LoVo (cell line): Measurements from ENCODE around the gene GPA33.

Experiments
- DNase-seq: peaks from one replicate; pipeline ENCODE4 v3.0.0-alpha.2; 2016; ENCODE audit warnings: low spot score

GPA33 gene

GRCh38 chr1:167117225-167117624 is 27.0 kb upstream of the GPA33 start:
- no peak for DNase-seq

GRCh38 chr1:167116174-167116573 is 26.0 kb upstream of the GPA33 start:
- no peak for DNase-seq

GRCh38 chr1:167115655-167116054 is 25.5 kb upstream of the GPA33 start:
- no peak for DNase-seq

DNA sequence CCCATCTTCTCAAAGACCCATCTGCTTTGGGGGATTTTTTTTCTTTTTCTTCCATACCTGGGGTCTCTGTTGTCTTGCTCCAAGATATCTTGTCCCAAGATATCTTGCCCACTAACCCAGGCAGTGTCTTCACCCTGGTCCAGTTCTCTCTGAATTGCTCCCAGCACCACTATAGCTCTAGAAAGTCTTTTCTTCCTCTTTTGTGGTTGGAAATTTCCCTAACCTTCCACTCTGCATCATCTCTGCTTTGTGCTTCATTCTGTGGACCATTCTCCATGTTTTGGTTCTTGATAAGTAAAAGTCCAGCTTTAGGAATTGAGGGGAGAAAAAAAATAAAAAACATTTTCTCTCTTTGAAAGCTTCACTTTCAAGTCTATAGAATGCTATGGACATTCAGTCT is 24.5 kb upstream of the GPA33 start:
- DNase-seq: no peak

- DNase-seq: no peak
These were observed 21.9 kb upstream of the GPA33 start for GRCh38 chr1:167111868-167112709.

DNA sequence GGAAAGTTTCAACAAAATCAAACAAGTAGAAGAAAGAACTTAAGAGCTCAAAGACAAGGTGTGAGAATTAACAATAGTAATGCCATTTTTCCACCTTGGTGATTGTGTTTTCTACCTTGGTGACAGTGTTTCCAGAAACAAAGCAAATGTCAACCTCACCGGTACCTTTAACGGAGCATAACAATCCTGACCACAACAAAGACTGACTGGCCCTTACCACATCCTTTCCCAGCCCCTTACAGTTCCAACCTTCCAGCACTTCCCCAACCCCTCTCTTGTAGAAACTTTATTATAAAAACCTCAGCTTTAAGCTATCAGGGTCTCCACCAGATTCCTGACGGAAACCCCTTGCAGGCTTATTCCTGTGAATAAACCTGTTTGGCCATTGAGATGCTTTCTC is 20.4 kb upstream of the GPA33 start:
- DNase-seq: no peak

- peak; percentile 46 for DNase-seq
These were observed 18.9 kb upstream of the GPA33 start for GRCh38 chr1:167109125-167109524.

GRCh38 chr1:167107456-167107855 is 17.3 kb upstream of the GPA33 start:
- no peak for DNase-seq

DNA sequence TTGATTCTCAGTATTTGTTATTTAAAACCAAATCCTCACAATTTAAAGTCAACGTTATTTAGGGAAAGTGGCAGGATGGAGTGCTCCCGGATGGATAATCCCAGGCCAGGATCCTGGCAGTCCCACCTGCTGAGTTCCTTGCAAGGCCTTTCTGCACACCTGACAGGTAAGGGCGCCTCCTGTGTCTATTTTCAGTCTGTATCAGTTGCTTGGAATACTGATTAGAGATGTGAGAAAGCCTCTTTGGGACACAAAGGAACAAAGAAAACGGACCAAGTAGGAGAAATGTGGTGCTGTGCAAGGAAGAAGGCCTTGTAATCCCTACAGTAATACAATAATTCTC is 15.9 kb upstream of the GPA33 start:
- DNase-seq: no peak

- no peak for DNase-seq
These were observed 15.3 kb upstream of the GPA33 start for GRCh38 chr1:167105271-167106118.

DNA sequence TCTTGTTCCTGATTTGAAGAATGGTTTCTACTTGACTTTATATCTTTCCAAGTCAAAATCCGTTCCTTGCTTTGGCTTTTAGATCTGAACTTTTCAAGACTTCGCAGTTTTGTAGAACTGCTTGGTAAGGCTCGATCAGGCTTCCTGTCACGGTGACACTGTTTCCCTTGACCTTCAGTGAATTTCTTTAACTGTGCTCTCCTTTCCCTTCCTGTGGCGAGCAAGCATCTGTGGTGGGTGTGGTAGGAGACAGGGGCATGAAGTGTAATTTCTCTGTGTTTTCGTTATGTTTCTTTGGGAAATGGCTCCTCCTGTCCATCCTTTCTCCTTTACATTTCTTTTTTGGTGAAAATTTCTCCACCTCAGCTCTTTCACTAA is 14.1 kb upstream of the GPA33 start:
- DNase-seq: no peak

GRCh38 chr1:167102906-167103573 is 12.9 kb upstream of the GPA33 start:
- DNase-seq: no peak

- DNase-seq: no peak
These were observed 11.6 kb upstream of the GPA33 start for GRCh38 chr1:167101754-167102153.

DNA sequence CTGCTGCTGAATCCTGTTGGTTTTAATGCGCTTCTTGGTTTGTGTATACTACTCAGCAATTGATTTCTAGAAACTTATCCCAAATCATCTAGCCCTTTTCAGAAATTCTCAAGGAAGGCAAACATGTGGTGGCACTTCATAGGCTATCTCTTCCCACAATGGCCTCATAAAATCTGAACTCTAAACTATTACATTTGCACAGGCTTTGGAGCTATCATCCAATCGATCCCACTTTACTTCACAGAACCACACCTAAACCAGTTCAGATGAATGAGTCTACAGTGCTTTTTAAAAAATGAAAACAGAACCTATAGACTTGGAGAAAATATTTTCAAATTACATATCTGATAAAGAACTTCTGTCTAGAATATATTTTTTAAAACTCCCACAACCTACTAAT is 10.6 kb upstream of the GPA33 start:
- DNase-seq: no peak

GRCh38 chr1:167099851-167100250 is 9.7 kb upstream of the GPA33 start:
- DNase-seq: no peak

DNA sequence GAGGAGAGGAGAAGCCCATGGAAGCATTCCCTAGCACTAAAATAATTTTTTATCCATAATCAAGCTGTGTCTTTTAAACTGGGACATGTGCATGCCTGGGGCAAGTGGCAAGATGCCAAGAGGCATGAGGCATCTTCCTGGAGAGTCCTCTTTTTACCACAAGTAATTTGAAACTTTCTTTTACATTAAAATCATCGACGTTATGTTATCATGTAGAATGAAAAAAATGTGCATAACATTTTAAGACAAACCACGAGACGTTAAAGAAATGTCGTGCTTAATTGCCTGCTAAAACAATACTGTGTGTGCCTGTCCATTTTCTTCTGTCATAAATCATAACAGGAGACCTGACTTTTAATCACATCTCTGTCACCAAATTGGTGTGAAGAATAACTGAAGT is 5.2 kb upstream of the GPA33 start:
- DNase-seq: peak; percentile 46

DNA sequence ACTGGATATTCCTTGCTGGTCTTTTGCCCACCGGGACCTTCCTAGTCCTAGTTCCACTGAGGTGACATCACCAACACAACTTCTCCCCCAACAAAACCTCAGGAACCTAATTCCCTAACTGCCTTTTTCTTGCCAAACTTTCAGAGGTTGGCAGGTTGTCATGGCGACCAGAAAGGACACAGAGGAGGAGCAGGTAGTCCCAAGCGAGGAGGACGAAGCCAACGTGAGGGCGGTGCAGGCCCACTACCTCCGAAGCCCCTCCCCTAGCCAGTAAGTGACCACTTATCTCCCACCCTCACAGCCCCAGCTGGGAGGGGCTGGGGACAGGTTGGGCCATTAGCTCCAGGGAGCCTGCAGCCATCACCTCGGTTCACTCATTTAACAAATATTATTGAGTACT is 4.5 kb upstream of the GPA33 start:
- DNase-seq: no peak

DNA sequence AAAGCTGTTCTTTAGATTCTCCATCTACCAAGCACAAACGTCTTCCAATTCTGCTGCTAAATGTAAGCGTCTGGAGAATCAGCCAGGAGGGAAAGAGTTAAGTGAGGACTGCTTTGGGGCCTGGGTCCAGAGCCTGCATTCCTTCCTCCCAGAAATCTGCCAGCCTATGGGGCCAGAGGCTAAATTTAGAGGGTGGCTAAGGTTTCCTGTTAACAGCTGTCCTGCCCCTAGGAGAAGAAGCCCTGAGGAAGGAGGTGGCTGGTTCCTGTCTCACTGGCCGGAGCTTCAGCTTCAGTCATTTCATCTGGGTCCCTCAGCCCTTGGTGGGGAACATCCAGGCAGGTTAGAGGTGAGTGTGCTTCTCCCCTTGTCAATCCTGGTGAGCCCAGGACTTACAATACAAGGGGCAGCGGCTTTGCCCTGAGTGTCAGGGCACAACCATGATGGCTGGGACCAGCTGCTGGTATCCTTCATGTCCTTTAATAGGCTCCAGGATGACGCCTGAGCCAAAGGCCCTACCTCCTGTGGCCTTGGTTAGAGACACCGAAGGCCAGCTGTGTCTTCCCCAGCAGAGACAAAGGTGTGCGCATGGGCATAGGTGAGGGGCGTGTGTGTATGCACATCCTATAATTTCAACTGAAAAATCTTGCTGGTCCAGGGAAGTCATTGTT is 3.8 kb upstream of the GPA33 start, which contains the start of gene STYXL2:
Gene STYXL2, plus strand, starts transcription at position 230 of the 671 bp plus-strand sequence. CDS start 775 bp downstream, outside the sequence.
- DNase-seq: no peak

DNA sequence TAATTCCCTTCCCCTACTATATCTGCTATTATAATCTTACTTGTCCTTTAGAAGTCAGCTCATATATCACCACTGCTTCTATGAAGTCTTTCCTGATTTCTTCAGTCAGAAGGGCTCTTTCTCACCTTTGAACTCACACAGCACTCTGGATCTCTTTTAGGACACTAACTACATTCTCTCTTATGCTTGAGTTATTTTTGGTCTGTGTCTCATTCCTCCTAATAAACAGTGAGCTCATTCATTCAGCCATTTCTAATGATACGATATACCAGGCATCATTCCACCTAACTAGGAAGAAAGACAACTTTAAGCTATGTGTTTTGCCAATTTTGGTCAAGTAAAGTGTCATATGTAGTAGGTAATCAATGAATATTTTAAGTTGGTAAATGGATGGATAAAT is 2.5 kb upstream of the GPA33 start:
- DNase-seq: no peak

DNA sequence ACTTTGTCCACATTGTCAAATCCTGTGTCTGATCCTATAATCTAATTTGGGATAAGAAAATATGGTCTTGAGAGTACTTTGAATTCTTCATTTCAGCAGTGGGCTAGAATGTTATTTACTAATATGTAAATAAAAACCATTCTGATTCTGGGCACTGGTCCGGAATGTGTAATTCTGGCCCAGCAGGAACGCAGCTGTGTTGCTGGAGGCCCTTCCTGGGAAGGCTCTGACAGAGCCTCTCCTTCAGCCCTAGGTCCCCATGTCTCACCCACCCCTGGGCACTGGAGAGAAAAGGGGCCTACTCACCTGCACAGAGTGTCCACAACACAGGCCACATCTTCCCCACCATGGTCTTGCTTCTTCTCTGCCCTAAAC is 251 bp downstream of the GPA33 start:
- DNase-seq: no peak

DNA sequence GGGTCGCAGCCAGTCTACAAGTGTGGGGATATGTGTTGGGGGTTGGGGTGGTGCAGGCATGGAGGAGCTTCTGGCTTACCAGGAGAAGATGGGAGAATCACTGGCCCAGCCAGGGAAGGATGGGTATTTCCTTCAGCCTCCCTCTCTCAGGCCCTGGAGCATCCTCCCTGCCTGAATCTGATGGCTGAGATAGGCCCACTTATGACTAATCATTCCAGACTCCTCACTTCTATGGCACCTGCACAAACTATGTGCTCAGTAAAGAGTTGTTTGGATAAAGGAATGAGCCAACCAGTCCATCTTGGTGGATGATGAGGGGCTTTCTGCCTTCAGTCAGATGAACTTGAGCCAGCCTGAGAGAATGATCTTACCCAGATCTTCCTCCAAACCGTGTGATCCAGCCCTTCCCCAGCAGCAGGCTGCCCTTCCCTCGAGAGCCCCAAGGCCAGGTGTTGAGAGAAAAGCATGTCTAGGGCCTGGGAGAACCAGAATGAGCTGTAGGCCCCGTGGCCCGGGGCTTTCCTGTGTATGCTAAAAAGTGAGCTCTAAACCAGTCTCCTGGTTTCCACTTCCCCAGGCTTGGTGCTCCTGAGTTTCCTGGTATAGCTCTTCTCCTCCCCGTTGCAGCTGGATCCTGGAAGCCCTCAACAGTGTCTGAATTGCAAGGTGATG is 1.3 kb downstream of the GPA33 start:
- no peak for DNase-seq

GRCh38 chr1:167086768-167087167 is 3.4 kb downstream of the GPA33 start:
- no peak for DNase-seq
